ENCODE data around the gene FAM83E.

The FAM83E gene

GRCh38 chr19:48618278-48618915, 3.5 kb upstream of the FAM83E start:
- TF ChIP-seq CTCF (IDR thresholded peaks at IDR 0.05; ENCODE audit: low read depth, low read length), result no peak
- H3K4me3 ChIP-seq (ENCODE audit: low read depth, low read length), result peak overlapping the region; percentile 100

GRCh38 chr19:48617146-48617937, 2.5 kb upstream of the FAM83E start:
- peak overlapping the region; percentile 100 for H3K4me3 ChIP-seq (ENCODE audit: low read depth, low read length)
- no peak for TF ChIP-seq CTCF (IDR thresholded peaks at IDR 0.05; ENCODE audit: low read depth, low read length)

DNA sequence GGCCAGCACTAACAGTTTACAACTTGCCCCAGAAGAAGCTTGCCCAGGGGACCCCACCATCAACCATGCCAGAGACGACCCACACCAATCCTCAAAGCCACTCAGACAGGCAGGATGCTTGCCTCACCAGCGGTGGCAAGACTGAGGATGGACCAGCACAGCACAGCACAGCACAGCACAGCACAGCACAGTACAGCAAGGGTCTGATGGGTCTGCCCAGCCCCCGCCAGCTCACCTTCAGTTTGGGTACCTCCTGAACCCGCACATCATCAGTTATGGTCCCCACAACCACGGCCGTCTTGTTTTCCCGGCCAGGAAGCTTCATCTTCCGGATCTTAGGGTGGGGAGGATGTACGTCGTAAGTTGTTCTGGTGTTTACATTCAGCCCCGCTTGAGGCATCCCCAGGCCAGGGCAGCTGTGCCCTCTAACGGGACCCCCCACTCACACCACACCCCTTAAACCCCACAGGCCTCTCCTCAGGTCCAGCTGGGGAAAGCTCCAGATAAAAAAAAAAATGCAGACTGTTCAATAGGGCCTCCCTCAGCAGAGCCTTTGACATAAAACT, 1.7 kb upstream of the FAM83E start:
- H3K4me3 ChIP-seq (ENCODE audit: low read depth, low read length), result peak overlapping the region; percentile 100
- no peak for TF ChIP-seq CTCF (IDR thresholded peaks at IDR 0.05; ENCODE audit: low read depth, low read length)

DNA sequence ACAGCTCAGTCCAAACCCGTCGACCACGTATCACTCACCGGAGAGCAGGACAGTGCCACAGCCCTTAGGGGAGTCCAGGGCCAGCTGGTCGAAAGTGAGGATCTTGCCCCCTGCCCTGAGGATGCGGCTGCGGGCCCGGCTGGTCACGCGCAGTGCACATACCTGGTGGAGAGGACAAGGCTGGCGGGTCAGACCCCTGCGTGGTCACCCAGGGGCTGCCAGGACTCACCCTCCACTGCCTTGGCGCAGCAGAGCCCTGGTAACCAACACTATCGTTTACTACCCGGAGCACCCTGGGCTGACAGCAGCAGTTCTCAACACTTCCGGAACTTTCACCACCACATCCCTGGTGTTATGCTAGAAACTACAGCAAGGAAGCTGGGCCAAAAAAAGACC, 1.2 kb upstream of the FAM83E start:
- no peak overlapping the region for H3K4me3 ChIP-seq (ENCODE audit: low read depth, low read length)
- TF ChIP-seq CTCF (IDR thresholded peaks at IDR 0.05; ENCODE audit: low read depth, low read length), result no peak

DNA sequence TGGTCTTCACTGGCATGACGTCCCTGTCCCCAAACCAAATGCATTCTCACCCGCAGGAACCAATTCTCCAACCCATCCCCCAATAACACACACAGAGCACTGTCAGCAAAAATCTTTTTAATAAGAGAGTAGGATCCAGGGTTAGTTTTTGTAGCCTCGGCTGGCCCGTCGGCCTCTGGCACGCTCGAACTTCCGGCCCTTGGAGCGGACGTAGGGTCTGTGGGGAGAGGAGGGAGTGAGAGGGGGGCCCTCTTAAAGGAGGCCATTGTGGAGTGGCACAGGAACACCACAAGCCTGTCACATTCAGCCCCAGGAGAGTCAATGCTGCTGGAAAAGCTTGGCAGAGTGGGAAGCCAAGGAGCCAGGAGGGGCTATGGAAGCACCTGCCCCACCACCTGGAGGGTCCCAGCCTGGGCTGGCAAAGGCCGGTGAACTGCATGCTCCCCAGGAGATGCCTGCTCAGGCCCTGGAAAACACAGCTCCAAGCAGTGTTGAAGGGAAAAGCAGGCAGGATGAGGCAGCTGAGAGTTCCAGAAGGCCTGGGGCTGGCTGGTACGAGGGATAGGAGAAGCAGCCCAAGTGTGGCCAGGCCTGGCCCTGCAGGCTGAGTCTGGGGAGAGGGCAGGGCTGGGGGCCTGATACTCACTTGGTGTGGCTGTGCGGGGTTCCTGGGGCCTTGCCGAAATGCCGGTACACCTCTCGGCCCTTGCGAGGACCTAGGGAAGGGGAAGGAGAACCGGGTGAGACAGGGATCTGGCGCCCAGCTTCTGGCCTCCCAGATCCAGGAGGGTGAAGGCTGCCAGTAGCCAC, 560 bp upstream of the FAM83E start:
- no peak for TF ChIP-seq CTCF (IDR thresholded peaks at IDR 0.05; ENCODE audit: low read depth, low read length)
- no peak overlapping the region for H3K4me3 ChIP-seq (ENCODE audit: low read depth, low read length)

DNA sequence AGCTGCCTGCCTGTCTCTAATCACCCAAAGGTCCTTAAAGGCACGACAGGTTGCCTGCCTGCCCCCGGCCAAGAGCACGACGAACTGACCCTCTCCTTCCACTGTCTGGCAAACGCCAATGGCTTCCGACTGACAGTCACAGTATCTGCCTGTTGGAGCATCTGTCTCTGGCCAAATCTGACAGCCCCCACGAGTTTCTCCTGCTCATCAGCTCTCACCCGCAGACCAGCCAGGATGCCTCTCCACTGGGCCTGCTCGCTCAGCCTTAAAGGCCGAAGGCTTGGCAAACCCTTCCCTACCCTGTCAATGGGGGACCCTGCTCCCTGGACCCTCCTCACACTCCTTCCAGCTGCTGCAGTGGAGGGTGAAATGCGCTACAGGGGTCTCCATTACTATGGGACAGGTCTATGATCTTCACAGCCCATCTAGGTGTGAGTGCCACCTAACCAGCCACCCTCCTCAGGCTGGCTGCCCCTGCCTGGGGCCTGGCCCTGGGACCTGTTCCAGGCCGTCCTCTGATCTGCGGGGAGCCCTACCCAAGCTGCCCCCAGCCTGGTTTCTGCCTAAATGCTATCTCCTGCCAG, 932 bp downstream of the FAM83E start:
- no peak for TF ChIP-seq CTCF (IDR thresholded peaks at IDR 0.05; ENCODE audit: low read depth, low read length)
- no peak overlapping the region for H3K4me3 ChIP-seq (ENCODE audit: low read depth, low read length)

Measured in WI38 (cell line).